Adrenal gland (tissue), 12 donors: ENCODE data around the gene DLG2. TPM values are rescaled to one million over a fixed set of nuclear protein-coding genes. Genes with fewer than 3 reads are reported as not detected.

Experiments used
- DNase-seq, 7 donors: peaks; one replicate each; pipeline ENCODE4 v3.0.0-alpha.2; 2019 to 2020
- H3K27ac ChIP-seq, 5 donors: fragments of 200-600 bp; sonication (generic) in 4 of 5; 1 replicate in 3 of 5; 2 replicates in 2 of 5; pipeline versions ENCODE4 v1.5.1 to v1.8.0; 2016 to 2020; ENCODE audit warnings: mild to moderate bottlenecking in 1 of 5
- H3K27me3 ChIP-seq: fragments of 200-600 bp; 2 replicates; pipeline ENCODE4 v1.8.0; 2021
- H3K36me3 ChIP-seq, 2 donors: fragments of 200-600 bp; replicated peaks in 1 of 2; 1 replicate in 1 of 2; 2 replicates in 1 of 2; pipeline versions ENCODE4 v1.5.1 to v1.8.0; 2018 to 2022
- H3K4me1 ChIP-seq, 2 donors: fragments of 200-600 bp; replicated peaks in 1 of 2; 1 replicate in 1 of 2; 2 replicates in 1 of 2; pipeline versions ENCODE4 v1.5.1 to v1.8.0; 2018 to 2021
- H3K4me3 ChIP-seq, 4 donors: fragments of 200-600 bp; sonication (generic) in 3 of 4; one replicate each; pipeline ENCODE4 v1.5.1; 2016 to 2018
- H3K9me3 ChIP-seq, 3 donors: fragments of 200-600 bp; sonication (generic) in 1 of 3; replicated peaks in 1 of 3; 1 replicate in 2 of 3; 2 replicates in 1 of 3; pipeline versions ENCODE4 v1.5.1 to v1.8.0; 2016 to 2021
- POLR2A ChIP-seq, 2 donors: fragments of 450-650 bp; IDR thresholded peaks; one replicate each; pipeline ENCODE4 v1.6.1; 2017; ENCODE audit warnings: antibody characterized with exemption in 2 of 2, mild to moderate bottlenecking in 2 of 2, moderate library complexity in 1 of 2
- WGBS, 4 donors: extraction: QIAGEN DNeasy Blood & Tissue Kit in 2 of 4; methylation state at CpG; one replicate each; pipeline versions ENCODE4 v1.1.5 to v1.1.7; 2013 to 2017; 5-methylcytosine and 5-hydroxymethylcytosine counted together
- intact Hi-C, 2 donors: fragments of 100-400 bp; cut with DNase I; formaldehyde crosslinking; loops; one replicate each; pipeline versions ENCODE4 v1.14.1 to v1.15.0; 2022 to 2023
- polyA plus RNA-seq, 3 donors: library from polyadenylated mRNA; stranded (reverse); fragments of 200-250 nt in 2 of 3; fragments of 350-450 nt in 1 of 3; fragmentation: Illumina TruSeq in 1 of 3; extraction: RNeasy Lipid Tissue Mini Kit (QIAGEN cat#74804) in 1 of 3; gene quantifications; one replicate each; pipeline ENCODE4 v1.2.3, GENCODE V29; 2013 to 2014
- total RNA-seq, 9 donors: library from RNA; depleted of rRNA in 4 of 9; stranded (reverse); fragments of >200 nt in 4 of 9; fragments of 120-200 nt in 1 of 9; fragmentation: NEBNext Ultra II Directional in 1 of 9; extraction: Animal tissue kit (Norgen Biotek cat#: 25700) in 1 of 9; gene quantifications; one replicate each; pipeline versions ENCODE4 v1.1.0 to v1.2.4, GENCODE V29; 2013 to 2023
- TF ChIP-seq, protein P1 (sequence below), 6 experiments: fragments of 450-650 bp in 4 of 6; fragments of 200-600 bp in 2 of 6; sonication (generic) in 1 of 6; IDR thresholded peaks; 1 replicate in 5 of 6; 2 replicates in 1 of 6; pipeline versions ENCODE4 v1.5.1 to v1.8.0; 2016 to 2021; ENCODE audit warnings: antibody characterized with exemption in 6 of 6, mild to moderate bottlenecking in 2 of 6, moderate library complexity in 1 of 6
- donor health status: healthy with polysubstance abuse.
- donor health status: Bipolar disorder and iron deficiency.
- donor health status: DM: yes; HTN: yes; CAD: no.
- donor health status: DM: no; HTN: no; CAD: no.
- donor health status: DM: no; HTN: no; CAD: no.
- donor health status: DM: yes; HTN: yes; CAD: no.

The DLG2 gene
- total and polyA plus RNA-seq, 12 donors: 8.3 to 101 (median 37.5) TPM

DNA sequence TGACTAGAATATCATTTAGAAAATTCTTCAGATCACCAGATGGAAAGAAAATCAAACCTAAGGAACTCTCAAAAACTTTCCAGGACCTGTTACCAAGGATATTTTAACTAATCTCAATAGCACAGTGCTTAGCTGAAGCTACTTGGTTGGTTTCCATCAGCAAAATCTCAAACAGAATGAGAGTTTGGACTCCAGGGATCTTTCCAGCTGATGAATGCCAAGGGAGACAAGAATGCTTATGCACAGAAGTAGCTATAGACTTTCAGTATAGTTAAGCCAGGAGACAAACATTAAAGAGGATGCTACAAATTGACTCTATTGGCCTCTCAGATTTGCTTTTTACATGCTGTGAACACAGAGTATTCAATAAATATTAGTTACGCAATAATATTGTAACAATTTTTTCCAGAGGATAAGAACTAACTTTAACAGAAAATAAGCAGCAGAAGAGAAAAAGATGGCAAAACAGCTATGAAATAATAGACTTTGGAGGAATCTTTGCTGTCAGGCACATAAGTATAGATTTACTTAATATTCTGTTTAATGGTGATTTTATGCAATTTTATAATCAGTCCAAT is 331.4 kb downstream of the DLG2 start:
- H3K4me3 ChIP-seq: no peak overlapping the region
- 89 to 97% (median 95%) methylated on average over 1 of the region's 1 CpG for WGBS, 4 donors
- no peaks in the 10 kb centered on the region for H3K36me3 ChIP-seq
- TF ChIP-seq, protein P1, sequence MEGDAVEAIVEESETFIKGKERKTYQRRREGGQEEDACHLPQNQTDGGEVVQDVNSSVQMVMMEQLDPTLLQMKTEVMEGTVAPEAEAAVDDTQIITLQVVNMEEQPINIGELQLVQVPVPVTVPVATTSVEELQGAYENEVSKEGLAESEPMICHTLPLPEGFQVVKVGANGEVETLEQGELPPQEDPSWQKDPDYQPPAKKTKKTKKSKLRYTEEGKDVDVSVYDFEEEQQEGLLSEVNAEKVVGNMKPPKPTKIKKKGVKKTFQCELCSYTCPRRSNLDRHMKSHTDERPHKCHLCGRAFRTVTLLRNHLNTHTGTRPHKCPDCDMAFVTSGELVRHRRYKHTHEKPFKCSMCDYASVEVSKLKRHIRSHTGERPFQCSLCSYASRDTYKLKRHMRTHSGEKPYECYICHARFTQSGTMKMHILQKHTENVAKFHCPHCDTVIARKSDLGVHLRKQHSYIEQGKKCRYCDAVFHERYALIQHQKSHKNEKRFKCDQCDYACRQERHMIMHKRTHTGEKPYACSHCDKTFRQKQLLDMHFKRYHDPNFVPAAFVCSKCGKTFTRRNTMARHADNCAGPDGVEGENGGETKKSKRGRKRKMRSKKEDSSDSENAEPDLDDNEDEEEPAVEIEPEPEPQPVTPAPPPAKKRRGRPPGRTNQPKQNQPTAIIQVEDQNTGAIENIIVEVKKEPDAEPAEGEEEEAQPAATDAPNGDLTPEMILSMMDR (IDR thresholded peaks at IDR 0.05): no peak
- no peak for TF ChIP-seq POLR2A (IDR thresholded peaks at IDR 0.05)
- H3K4me1 ChIP-seq: peaks cover 0 to 8% of the 10 kb centered on the region in 2 donors
- H3K27me3 ChIP-seq: no peaks in the 10 kb centered on the region
- no peaks in the 10 kb centered on the region for H3K9me3 ChIP-seq
- no peak for DNase-seq
- H3K27ac ChIP-seq: no peak overlapping the region
- intact Hi-C loops: no loop called here

DNA sequence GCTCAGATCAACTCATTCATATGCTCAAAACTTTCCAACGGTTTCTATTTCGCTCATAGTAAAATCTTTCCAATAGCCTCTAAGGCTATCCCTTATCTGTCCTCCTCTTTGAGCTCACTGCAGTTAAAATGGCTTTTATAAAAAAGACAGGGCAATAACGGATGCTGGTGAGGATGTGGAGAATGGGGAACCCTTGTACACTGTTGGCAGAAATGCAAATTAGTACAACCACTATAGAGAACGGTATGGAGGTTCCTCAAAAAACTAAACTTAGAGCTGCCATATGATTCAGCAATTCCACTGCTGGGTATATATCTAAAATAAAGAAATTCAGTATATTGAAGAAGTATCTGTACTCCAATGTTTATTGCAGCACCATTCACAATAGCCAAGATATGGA is 345.6 kb downstream of the DLG2 start:
- H3K9me3 ChIP-seq: no peaks in the 10 kb centered on the region
- H3K27me3 ChIP-seq: no peaks in the 10 kb centered on the region
- H3K4me1 ChIP-seq: no peaks in the 10 kb centered on the region
- TF ChIP-seq POLR2A (IDR thresholded peaks at IDR 0.05): no peak
- TF ChIP-seq, protein P1 (IDR thresholded peaks at IDR 0.05): no peak
- DNase-seq: no peak
- H3K4me3 ChIP-seq: no peak overlapping the region
- WGBS, 4 donors: 78 to 89% (median 84%) methylated on average over 4 of the region's 4 CpGs
- no peaks in the 10 kb centered on the region for H3K36me3 ChIP-seq
- intact Hi-C loops: no loop called here
- H3K27ac ChIP-seq: no peak overlapping the region

DNA sequence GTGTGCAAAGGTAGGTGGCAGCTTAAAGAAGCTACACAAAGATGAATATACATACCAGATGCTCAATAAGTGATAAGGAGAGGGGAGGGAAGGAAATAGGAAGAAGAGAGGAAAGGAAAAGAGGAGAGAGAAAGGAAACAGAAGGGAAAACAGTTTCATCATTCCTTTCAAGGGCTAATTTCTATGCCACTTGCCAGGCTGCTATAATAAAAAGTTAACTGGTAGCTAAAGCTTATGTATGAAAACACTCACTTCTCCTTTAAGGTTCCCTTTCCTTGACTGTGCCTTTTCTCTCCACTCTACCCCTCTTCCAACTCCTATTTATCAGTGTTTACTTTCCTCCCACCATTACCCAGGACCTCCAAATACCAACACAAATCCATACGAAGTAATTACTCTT is 347.9 kb downstream of the DLG2 start:
- Histone ChIP-seq H3K4me1 (no peaks in the 10 kb centered on the region), H3K9me3 (no peaks in the 10 kb centered on the region), H3K27ac (no peak overlapping the region), H3K4me3 (no peak overlapping the region), H3K36me3 (no peaks in the 10 kb centered on the region), H3K27me3 (no peaks in the 10 kb centered on the region)
- intact Hi-C loops: no loop called here
- 58 to 81% (median 72%) methylated on average over 1 of the region's 1 CpG for WGBS, 4 donors
- no peak for DNase-seq
- no peak for TF ChIP-seq POLR2A (IDR thresholded peaks at IDR 0.05)
- TF ChIP-seq, protein P1 (IDR thresholded peaks at IDR 0.05): no peak

DNA sequence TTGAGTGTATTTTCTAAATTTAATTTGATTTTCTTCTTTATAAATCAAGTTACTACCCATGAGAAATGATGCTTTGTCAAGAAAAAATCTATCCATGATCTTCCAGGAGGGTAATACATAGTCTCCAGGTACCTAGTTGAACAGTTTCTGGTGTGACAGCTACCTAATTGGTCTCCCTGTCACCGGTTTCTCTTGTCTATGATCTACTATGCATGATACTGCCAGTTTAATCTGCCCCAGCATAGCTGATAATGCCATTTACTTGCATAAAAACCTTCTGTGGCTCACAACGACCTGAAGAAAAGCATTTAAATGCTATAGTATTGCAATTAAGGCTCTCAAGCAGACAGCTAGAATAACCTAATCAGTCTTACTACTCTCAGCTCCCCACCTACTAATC is 349.5 kb downstream of the DLG2 start:
- no peak for TF ChIP-seq POLR2A (IDR thresholded peaks at IDR 0.05)
- TF ChIP-seq, protein P1 (IDR thresholded peaks at IDR 0.05): no peak
- Histone ChIP-seq H3K4me3 (no peak overlapping the region), H3K9me3 (no peaks in the 10 kb centered on the region), H3K27ac (no peak overlapping the region), H3K4me1 (no peaks in the 10 kb centered on the region), H3K27me3 (no peaks in the 10 kb centered on the region), H3K36me3 (no peaks in the 10 kb centered on the region)
- no peak for DNase-seq
- WGBS, 4 donors: 51 to 73% (median 63%) methylated on average over 2 of the region's 2 CpGs
- intact Hi-C loops: no loop called here
